ENCODE results near the gene NHLRC2. TPM values are rescaled to one million over a fixed set of nuclear protein-coding genes. Genes with fewer than 3 reads are reported as not detected.

The NHLRC2 gene
- total and polyA plus RNA-seq, 10 donors = 3.4 to 71.1 (median 47.1) TPM

- TF ChIP-seq POLR2A (IDR thresholded peaks at IDR 0.05) (no peak), CTCF (IDR thresholded peaks at IDR 0.05 in 8 of 11, conservative IDR thresholded peaks at IDR 0.05 in 3 of 11) (no peak), POLR2AphosphoS5 (IDR thresholded peaks at IDR 0.05) (peak in 2 of 3 donors; percentile 35 to 38)
- Histone ChIP-seq H3K27me3 (replicated peaks in 1 of 7) (no peaks in the 10 kb centered on the region), H3K27ac (peak overlapping the region in 6 of 8 donors; percentile 32 to 78 (median 60)), H3K36me3 (no peaks in the 10 kb centered on the region), H3K4me3 (no peak overlapping the region), H3K4me1 (peaks cover 0 to 39% (median 23%) of the 10 kb centered on the region in 6 donors), H3K9me3 (peaks cover 0 to 10% (median 6%) of the 10 kb centered on the region in 8 donors)
- 74 to 83% (median 79%) methylated on average over 10 to 11 of the region's 11 CpGs for WGBS, 5 donors
- intact Hi-C loops (cut with DNase I; ENCODE audit: low total_unique reads) = no loop called here
- DNase-seq = no peak
Observed at GRCh38 chr10:113958631-113959382, 104.3 kb downstream of the NHLRC2 start.

- TF ChIP-seq CTCF (IDR thresholded peaks at IDR 0.05 in 8 of 11, conservative IDR thresholded peaks at IDR 0.05 in 3 of 11) (no peak), POLR2AphosphoS5 (IDR thresholded peaks at IDR 0.05) (no peak), POLR2A (IDR thresholded peaks at IDR 0.05) (no peak)
- H3K27ac ChIP-seq = peak overlapping the region in 3 of 8 donors; percentile 58 to 78 (median 62)
- H3K36me3 ChIP-seq = no peaks in the 10 kb centered on the region
- peaks cover 0 to 39% (median 23%) of the 10 kb centered on the region in 6 donors for H3K4me1 ChIP-seq
- no peak overlapping the region for H3K4me3 ChIP-seq
- DNase-seq = no peak
- H3K27me3 ChIP-seq (replicated peaks in 1 of 7) = no peaks in the 10 kb centered on the region
- 67 to 85% (median 80%) methylated on average over 6 of the region's 6 CpGs for WGBS, 5 donors
- peaks cover 0 to 4% (median under 1%) of the 10 kb centered on the region in 8 donors for H3K9me3 ChIP-seq
- intact Hi-C loops (cut with DNase I; ENCODE audit: low total_unique reads) = no loop called here
Observed at GRCh38 chr10:113959383-113959760, 104.9 kb downstream of the NHLRC2 start.

GRCh38 chr10:113960617-113961181 lies 106.2 kb downstream of the NHLRC2 start:
- WGBS, 5 donors = 49 to 63% (median 58%) methylated on average over 11 of the region's 11 CpGs
- Histone ChIP-seq H3K9me3 (no peaks in the 10 kb centered on the region), H3K4me3 (peak overlapping the region in 1 of 8 donors; percentile 41), H3K27me3 (replicated peaks in 1 of 7) (no peaks in the 10 kb centered on the region), H3K4me1 (peaks cover 0 to 51% (median 32%) of the 10 kb centered on the region in 6 donors), H3K36me3 (no peaks in the 10 kb centered on the region), H3K27ac (peak overlapping the region in 5 of 8 donors; percentile 35 to 78 (median 58))
- intact Hi-C loops (cut with DNase I; ENCODE audit: low total_unique reads) = no loop called here
- TF ChIP-seq CTCF (IDR thresholded peaks at IDR 0.05 in 8 of 11, conservative IDR thresholded peaks at IDR 0.05 in 3 of 11) (no peak), POLR2AphosphoS5 (IDR thresholded peaks at IDR 0.05) (no peak), POLR2A (IDR thresholded peaks at IDR 0.05) (no peak)
- no peak for DNase-seq
